NB4 (cell line): ENCODE measurements around the gene KLK13.

Experiments
- MYC ChIP-seq: IDR thresholded peaks from 2 replicates; pipeline ENCODE4 v1.6.1; 2011; ENCODE audit warnings: low read depth, low read length
- POLR2A ChIP-seq: IDR thresholded peaks from 2 replicates; pipeline ENCODE4 v1.6.1; 2011; ENCODE audit warnings: mild to moderate bottlenecking; ENCODE audit not compliant: insufficient read length; ENCODE audit errors: extremely low read depth
- TF ChIP-seq, protein P1 (sequence below): IDR thresholded peaks from one replicate; pipeline ENCODE4 v1.5.1; 2012; ENCODE audit warnings: low read depth, low read length

DNA sequence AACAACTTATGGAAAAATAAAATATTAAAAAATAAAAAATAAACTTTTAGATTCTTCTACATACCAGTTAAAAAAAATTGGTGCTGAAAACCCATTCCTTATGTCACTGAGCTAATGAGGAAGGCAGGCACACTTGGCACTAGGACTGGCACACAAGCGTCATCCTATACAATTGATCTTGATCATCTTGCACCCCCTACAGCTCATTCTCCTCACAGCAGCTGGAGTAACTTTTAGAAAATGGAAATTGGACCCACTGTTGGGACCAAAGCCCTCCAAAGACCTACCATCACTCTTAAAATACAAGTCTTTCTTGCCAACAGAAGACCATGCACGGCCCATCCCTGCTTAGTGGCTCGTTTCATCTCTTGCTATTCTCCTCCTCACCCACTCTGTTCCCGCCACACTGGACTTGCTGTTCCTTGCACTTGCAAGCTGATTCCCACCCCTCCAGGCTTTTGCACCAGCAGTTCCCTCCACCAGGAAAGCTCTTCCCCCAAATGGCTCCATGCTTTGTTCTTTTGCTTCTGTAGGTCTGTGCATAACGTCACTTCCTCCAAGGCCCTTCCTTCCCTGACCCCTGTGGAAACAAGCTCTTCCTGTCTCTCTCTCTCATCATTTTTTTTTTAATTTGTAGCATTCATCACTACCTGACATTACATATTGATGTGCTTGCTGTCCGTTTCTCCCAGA, 31.7 kb upstream of the KLK13 start:
- TF ChIP-seq, protein P1, sequence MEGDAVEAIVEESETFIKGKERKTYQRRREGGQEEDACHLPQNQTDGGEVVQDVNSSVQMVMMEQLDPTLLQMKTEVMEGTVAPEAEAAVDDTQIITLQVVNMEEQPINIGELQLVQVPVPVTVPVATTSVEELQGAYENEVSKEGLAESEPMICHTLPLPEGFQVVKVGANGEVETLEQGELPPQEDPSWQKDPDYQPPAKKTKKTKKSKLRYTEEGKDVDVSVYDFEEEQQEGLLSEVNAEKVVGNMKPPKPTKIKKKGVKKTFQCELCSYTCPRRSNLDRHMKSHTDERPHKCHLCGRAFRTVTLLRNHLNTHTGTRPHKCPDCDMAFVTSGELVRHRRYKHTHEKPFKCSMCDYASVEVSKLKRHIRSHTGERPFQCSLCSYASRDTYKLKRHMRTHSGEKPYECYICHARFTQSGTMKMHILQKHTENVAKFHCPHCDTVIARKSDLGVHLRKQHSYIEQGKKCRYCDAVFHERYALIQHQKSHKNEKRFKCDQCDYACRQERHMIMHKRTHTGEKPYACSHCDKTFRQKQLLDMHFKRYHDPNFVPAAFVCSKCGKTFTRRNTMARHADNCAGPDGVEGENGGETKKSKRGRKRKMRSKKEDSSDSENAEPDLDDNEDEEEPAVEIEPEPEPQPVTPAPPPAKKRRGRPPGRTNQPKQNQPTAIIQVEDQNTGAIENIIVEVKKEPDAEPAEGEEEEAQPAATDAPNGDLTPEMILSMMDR: peak; percentile 4
- no peak for TF ChIP-seq POLR2A
- TF ChIP-seq MYC: no peak
